Liver (tissue), 3 donors: Measurements from ENCODE around the gene HEYL.

Experiments used
- ATF3 ChIP-seq: IDR thresholded peaks from 2 replicates; pipeline ENCODE4 v1.6.1; 2016; ENCODE audit warnings: antibody characterized with exemption
- CTCF ChIP-seq: fragments of 150-350 bp; IDR thresholded peaks from 2 replicates; pipeline ENCODE4 v1.5.1; 2017; ENCODE audit warnings: improper control_type of control experiment, low read depth, low read length; ENCODE audit not compliant: missing input control
- EGR1 ChIP-seq, 2 donors: IDR thresholded peaks; 2 replicates each; pipeline ENCODE4 v1.6.1; 2016 to 2018; ENCODE audit warnings: antibody characterized with exemption in 2 of 2, low read depth in 2 of 2
- RAD21 ChIP-seq, 2 donors: IDR thresholded peaks; 2 replicates each; pipeline ENCODE4 v1.6.1; 2016; ENCODE audit warnings: antibody characterized with exemption in 2 of 2, mild to moderate bottlenecking in 2 of 2
- REST ChIP-seq: IDR thresholded peaks from 2 replicates; pipeline ENCODE4 v1.6.1; 2016; ENCODE audit warnings: antibody characterized with exemption, mild to moderate bottlenecking
- RXRA ChIP-seq, 2 donors: IDR thresholded peaks; 2 replicates each; pipeline ENCODE4 v1.6.1; 2017 to 2018; ENCODE audit warnings: antibody characterized with exemption in 2 of 2, mild to moderate bottlenecking in 1 of 2
- TAF1 ChIP-seq: conservative IDR thresholded peaks from 2 replicates; pipeline ENCODE4 v1.6.1; 2016; ENCODE audit warnings: antibody characterized with exemption, mild to moderate bottlenecking
- YY1 ChIP-seq: IDR thresholded peaks from 2 replicates; pipeline ENCODE4 v1.6.1; 2016; ENCODE audit warnings: antibody characterized with exemption, mild to moderate bottlenecking
- donor health status: healthy.
- donor health status: healthy.

- TF ChIP-seq YY1: no peak
- TF ChIP-seq EGR1 (IDR thresholded peaks at IDR 0.05; ENCODE audit: low read depth in 2 of 2): no peak
- TF ChIP-seq CTCF: no peak
- TF ChIP-seq RXRA (IDR thresholded peaks at IDR 0.05): no peak
- no peak for TF ChIP-seq REST
- no peak for TF ChIP-seq RAD21 (IDR thresholded peaks at IDR 0.05)
- no peak for TF ChIP-seq TAF1
- no peak for TF ChIP-seq ATF3
Observed at GRCh38 chr1:39673215-39673614, 33.8 kb upstream of the HEYL start.
